ENCODE results near the gene PSME3.

DNA sequence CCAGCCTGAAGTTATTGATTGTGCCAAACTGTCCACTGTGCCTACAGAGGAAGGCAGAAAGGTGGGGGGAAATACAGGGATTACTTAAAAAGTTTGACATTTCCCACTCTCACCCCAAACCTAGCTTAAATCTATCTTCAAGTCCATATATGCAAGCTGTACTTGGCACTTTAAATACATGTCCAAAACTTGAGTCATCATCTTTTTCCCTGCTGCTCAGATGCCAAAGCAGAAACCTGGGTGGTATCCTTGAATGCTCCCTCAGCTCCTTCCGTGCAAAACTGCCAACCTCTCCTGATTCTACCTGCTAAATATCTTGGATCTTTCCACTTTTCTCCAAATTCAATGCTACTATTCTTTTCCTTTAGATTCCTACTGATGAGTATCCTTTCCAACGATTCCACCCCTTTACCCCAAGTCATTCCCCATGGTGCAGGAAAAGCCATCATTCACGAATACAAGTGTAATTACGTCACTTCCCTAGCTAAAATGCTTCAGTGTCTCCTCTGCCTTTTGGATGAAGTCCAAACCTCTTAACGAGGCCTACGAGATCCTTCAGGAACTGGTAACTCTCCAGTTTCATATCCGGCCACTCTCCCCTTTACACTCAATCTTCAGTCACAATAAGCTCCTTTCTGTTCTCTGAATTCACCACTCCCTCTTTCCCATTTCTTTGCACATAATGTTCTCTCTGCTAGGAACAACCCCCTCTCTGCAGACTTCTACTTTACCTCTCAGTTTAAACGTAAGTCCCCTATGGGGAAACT lies 18.4 kb upstream of the PSME3 start:
- TF ChIP-seq, protein P1, sequence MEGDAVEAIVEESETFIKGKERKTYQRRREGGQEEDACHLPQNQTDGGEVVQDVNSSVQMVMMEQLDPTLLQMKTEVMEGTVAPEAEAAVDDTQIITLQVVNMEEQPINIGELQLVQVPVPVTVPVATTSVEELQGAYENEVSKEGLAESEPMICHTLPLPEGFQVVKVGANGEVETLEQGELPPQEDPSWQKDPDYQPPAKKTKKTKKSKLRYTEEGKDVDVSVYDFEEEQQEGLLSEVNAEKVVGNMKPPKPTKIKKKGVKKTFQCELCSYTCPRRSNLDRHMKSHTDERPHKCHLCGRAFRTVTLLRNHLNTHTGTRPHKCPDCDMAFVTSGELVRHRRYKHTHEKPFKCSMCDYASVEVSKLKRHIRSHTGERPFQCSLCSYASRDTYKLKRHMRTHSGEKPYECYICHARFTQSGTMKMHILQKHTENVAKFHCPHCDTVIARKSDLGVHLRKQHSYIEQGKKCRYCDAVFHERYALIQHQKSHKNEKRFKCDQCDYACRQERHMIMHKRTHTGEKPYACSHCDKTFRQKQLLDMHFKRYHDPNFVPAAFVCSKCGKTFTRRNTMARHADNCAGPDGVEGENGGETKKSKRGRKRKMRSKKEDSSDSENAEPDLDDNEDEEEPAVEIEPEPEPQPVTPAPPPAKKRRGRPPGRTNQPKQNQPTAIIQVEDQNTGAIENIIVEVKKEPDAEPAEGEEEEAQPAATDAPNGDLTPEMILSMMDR (IDR thresholded peaks at IDR 0.05; ENCODE audit: poor library complexity), result no peak
- no peak for TF ChIP-seq EZH2 (IDR thresholded peaks at IDR 0.05; ENCODE audit: borderline replicate concordance)
